Measurements from ENCODE around the gene G6PD.

DNA sequence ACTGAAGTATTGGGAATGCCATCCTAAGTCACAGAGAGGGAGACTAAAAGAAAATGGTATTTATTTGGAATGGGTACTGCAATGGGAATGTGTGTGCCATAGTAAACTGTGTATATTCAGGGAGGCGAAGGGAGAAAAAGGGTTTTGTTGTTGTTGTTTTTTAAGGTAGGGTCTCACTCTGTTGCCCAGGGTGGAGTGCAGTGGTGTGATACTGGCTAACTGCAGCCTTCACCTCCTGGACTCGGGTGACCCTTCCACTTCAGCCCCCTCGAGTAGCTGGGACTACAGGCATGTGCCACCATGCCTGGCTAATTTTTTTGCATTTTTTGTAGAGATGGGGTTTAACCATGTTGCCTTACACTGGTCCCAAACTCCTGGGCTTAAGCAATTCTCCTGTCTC lies 51.9 kb downstream of the G6PD start:
- TF ChIP-seq POLR2AphosphoS5 (IDR thresholded peaks at IDR 0.05) = no peak
- TF ChIP-seq, protein P1, sequence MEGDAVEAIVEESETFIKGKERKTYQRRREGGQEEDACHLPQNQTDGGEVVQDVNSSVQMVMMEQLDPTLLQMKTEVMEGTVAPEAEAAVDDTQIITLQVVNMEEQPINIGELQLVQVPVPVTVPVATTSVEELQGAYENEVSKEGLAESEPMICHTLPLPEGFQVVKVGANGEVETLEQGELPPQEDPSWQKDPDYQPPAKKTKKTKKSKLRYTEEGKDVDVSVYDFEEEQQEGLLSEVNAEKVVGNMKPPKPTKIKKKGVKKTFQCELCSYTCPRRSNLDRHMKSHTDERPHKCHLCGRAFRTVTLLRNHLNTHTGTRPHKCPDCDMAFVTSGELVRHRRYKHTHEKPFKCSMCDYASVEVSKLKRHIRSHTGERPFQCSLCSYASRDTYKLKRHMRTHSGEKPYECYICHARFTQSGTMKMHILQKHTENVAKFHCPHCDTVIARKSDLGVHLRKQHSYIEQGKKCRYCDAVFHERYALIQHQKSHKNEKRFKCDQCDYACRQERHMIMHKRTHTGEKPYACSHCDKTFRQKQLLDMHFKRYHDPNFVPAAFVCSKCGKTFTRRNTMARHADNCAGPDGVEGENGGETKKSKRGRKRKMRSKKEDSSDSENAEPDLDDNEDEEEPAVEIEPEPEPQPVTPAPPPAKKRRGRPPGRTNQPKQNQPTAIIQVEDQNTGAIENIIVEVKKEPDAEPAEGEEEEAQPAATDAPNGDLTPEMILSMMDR (IDR thresholded peaks at IDR 0.05) = no peak

Data from upper lobe of left lung (tissue), 4 donors.